Activated T-cell treated with anti-CD3 and anti-CD28 coated beads, Interleukin-2, amount 50 U/mL, for 4 hours (primary cell): ENCODE results near the gene SNAPIN. TPM values are rescaled to one million over a fixed set of nuclear protein-coding genes. Genes with fewer than 3 reads are reported as not detected.

Source experiments
- ATAC-seq, 2 donors: fragments of 200-7000 bp; cut with Tn5 transposase; one replicate each; pipeline ENCODE4 v1.10.0; 2021
- DNase-seq: peaks from one replicate; pipeline ENCODE4 v3.0.0-alpha.2; 2020
- H3K27me3 Mint-ChIP-seq: one replicate; pipeline ENCODE4 v1.8.0; 2021; ENCODE audit warnings: low read depth, mixed read lengths
- H3K36me3 Mint-ChIP-seq: one replicate; pipeline ENCODE4 v1.8.0; 2022; ENCODE audit warnings: mixed read lengths; ENCODE audit not compliant: insufficient read depth
- H3K4me1 Mint-ChIP-seq: one replicate; pipeline ENCODE4 v1.8.0; 2021; ENCODE audit warnings: low read depth, mixed read lengths
- H3K4me3 Mint-ChIP-seq: one replicate; pipeline ENCODE4 v1.8.0; 2021; ENCODE audit warnings: mild to moderate bottlenecking, moderate library complexity, mixed read lengths
- H3K9me3 Mint-ChIP-seq: one replicate; pipeline ENCODE4 v1.8.0; 2021; ENCODE audit warnings: mixed read lengths
- total RNA-seq, 3 donors: library from RNA; stranded (reverse); gene quantifications; one replicate each; pipeline ENCODE4 v1.2.1, GENCODE V29; 2021

Gene SNAPIN
- total RNA-seq, 3 donors from 2014 or later = 32.1 to 36.8 (median 32.7) TPM

- Mint-ChIP-seq H3K4me3 (no peak overlapping the region), H3K9me3 (no peaks in the 10 kb centered on the region), H3K27me3 (no peaks in the 10 kb centered on the region), H3K4me1 (peaks cover 3% of the 10 kb centered on the region), H3K36me3 (no peaks in the 10 kb centered on the region)
- DNase-seq (no peak), ATAC-seq (no peak)
Measured at GRCh38 chr1:153616917-153617311, 41.6 kb upstream of the SNAPIN start.

- Mint-ChIP-seq H3K9me3 (no peaks in the 10 kb centered on the region), H3K4me1 (peaks cover 3% of the 10 kb centered on the region), H3K27me3 (no peaks in the 10 kb centered on the region), H3K36me3 (no peaks in the 10 kb centered on the region), H3K4me3 (no peak overlapping the region)
- ATAC-seq (peak in 1 of 2 donors; percentile 95), DNase-seq (peak; percentile 68)
Measured at GRCh38 chr1:153617663-153618062, 40.8 kb upstream of the SNAPIN start.

GRCh38 chr1:153619171-153619570, 39.3 kb upstream of the SNAPIN start:
- no peaks in the 10 kb centered on the region for H3K27me3 Mint-ChIP-seq
- H3K4me3 Mint-ChIP-seq = no peak overlapping the region
- no peaks in the 10 kb centered on the region for H3K36me3 Mint-ChIP-seq
- ATAC-seq (no peak), DNase-seq (no peak)
- peaks cover 3% of the 10 kb centered on the region for H3K4me1 Mint-ChIP-seq
- H3K9me3 Mint-ChIP-seq = no peaks in the 10 kb centered on the region

GRCh38 chr1:153623101-153623500, 35.4 kb upstream of the SNAPIN start:
- Mint-ChIP-seq H3K36me3 (no peaks in the 10 kb centered on the region), H3K27me3 (peaks cover 9% of the 10 kb centered on the region), H3K4me3 (no peak overlapping the region), H3K9me3 (no peaks in the 10 kb centered on the region), H3K4me1 (peaks cover 2% of the 10 kb centered on the region)
- DNase-seq (no peak), ATAC-seq (no peak)

GRCh38 chr1:153624965-153625611, 33.4 kb upstream of the SNAPIN start:
- peaks cover 9% of the 10 kb centered on the region for H3K27me3 Mint-ChIP-seq
- no peaks in the 10 kb centered on the region for H3K36me3 Mint-ChIP-seq
- H3K9me3 Mint-ChIP-seq = no peaks in the 10 kb centered on the region
- DNase-seq (no peak), ATAC-seq (no peak)
- H3K4me3 Mint-ChIP-seq = no peak overlapping the region
- H3K4me1 Mint-ChIP-seq = peaks cover 2% of the 10 kb centered on the region

GRCh38 chr1:153626477-153626903, 32.0 kb upstream of the SNAPIN start:
- Mint-ChIP-seq H3K9me3 (no peaks in the 10 kb centered on the region), H3K27me3 (peaks cover 9% of the 10 kb centered on the region), H3K4me1 (peaks cover 8% of the 10 kb centered on the region), H3K36me3 (no peaks in the 10 kb centered on the region), H3K4me3 (no peak overlapping the region)
- no peak for ATAC-seq
- DNase-seq = no peak

- H3K36me3 Mint-ChIP-seq = no peaks in the 10 kb centered on the region
- no peak for DNase-seq
- peak in 1 of 2 donors; percentile 18 for ATAC-seq
- H3K9me3 Mint-ChIP-seq = no peaks in the 10 kb centered on the region
- H3K27me3 Mint-ChIP-seq = peaks cover 9% of the 10 kb centered on the region
- H3K4me1 Mint-ChIP-seq = peaks cover 11% of the 10 kb centered on the region
- H3K4me3 Mint-ChIP-seq = no peak within 1 kb of the TSS
Measured at GRCh38 chr1:153626904-153627714, 31.4 kb upstream of the SNAPIN start, which contains the start of gene S100A13. Gene S100A13, minus strand, starts transcription at chr1:153627505. Its CDS starts 1,033 bp downstream, at chr1:153626472.

- no peaks in the 10 kb centered on the region for H3K9me3 Mint-ChIP-seq
- DNase-seq = no peak
- H3K4me1 Mint-ChIP-seq = peaks cover 11% of the 10 kb centered on the region
- H3K36me3 Mint-ChIP-seq = no peaks in the 10 kb centered on the region
- ATAC-seq = no peak
- H3K4me3 Mint-ChIP-seq = no peak within 1 kb of the TSS
- peaks cover 9% of the 10 kb centered on the region for H3K27me3 Mint-ChIP-seq
Measured at GRCh38 chr1:153627715-153628626, 30.5 kb upstream of the SNAPIN start, which contains the start of gene S100A1. Gene S100A1, plus strand, starts transcription at chr1:153628434. Its CDS starts 2,088 bp downstream, at chr1:153630522.

- Mint-ChIP-seq H3K9me3 (no peaks in the 10 kb centered on the region), H3K27me3 (peaks cover 9% of the 10 kb centered on the region), H3K4me3 (no peak overlapping the region), H3K36me3 (no peaks in the 10 kb centered on the region), H3K4me1 (peaks cover 17% of the 10 kb centered on the region)
- no peak for ATAC-seq
- no peak for DNase-seq
Measured at GRCh38 chr1:153628638-153629342, 29.7 kb upstream of the SNAPIN start.

- peaks cover 17% of the 10 kb centered on the region for H3K4me1 Mint-ChIP-seq
- H3K9me3 Mint-ChIP-seq = no peaks in the 10 kb centered on the region
- peaks cover 9% of the 10 kb centered on the region for H3K27me3 Mint-ChIP-seq
- no peak overlapping the region for H3K4me3 Mint-ChIP-seq
- ATAC-seq (no peak), DNase-seq (no peak)
- H3K36me3 Mint-ChIP-seq = no peaks in the 10 kb centered on the region
Measured at GRCh38 chr1:153629343-153629665, 29.2 kb upstream of the SNAPIN start.

GRCh38 chr1:153629971-153630370, 28.5 kb upstream of the SNAPIN start:
- peaks cover 9% of the 10 kb centered on the region for H3K27me3 Mint-ChIP-seq
- H3K4me3 Mint-ChIP-seq = no peak overlapping the region
- DNase-seq (no peak), ATAC-seq (no peak)
- no peaks in the 10 kb centered on the region for H3K9me3 Mint-ChIP-seq
- H3K36me3 Mint-ChIP-seq = peaks cover under 1% of the 10 kb centered on the region
- peaks cover 17% of the 10 kb centered on the region for H3K4me1 Mint-ChIP-seq

GRCh38 chr1:153630384-153630783, 28.1 kb upstream of the SNAPIN start:
- no peaks in the 10 kb centered on the region for H3K9me3 Mint-ChIP-seq
- H3K4me3 Mint-ChIP-seq = no peak overlapping the region
- peaks cover 9% of the 10 kb centered on the region for H3K27me3 Mint-ChIP-seq
- no peak for DNase-seq
- H3K36me3 Mint-ChIP-seq = peaks cover 1% of the 10 kb centered on the region
- peaks cover 17% of the 10 kb centered on the region for H3K4me1 Mint-ChIP-seq
- no peak for ATAC-seq

- Mint-ChIP-seq H3K9me3 (no peaks in the 10 kb centered on the region), H3K27me3 (peaks cover 6% of the 10 kb centered on the region), H3K4me1 (peaks cover 21% of the 10 kb centered on the region), H3K36me3 (peaks cover 1% of the 10 kb centered on the region), H3K4me3 (no peak overlapping the region)
- no peak for ATAC-seq
- DNase-seq = no peak
Measured at GRCh38 chr1:153631047-153632022, 27.2 kb upstream of the SNAPIN start.
